ENCODE results near the gene TREH.

Gene TREH

GRCh38 chr11:118621784-118622375 lies 57.6 kb downstream of the TREH start:
- H3K4me3 ChIP-seq (replicated peaks; ENCODE audit: low read depth, low read length), result peak overlapping the region; percentile 68
- no peak for DNase-seq (ENCODE audit: low read depth)
- no peak for TF ChIP-seq CTCF (IDR thresholded peaks at IDR 0.05; ENCODE audit: low read length, missing control alignments)

DNA sequence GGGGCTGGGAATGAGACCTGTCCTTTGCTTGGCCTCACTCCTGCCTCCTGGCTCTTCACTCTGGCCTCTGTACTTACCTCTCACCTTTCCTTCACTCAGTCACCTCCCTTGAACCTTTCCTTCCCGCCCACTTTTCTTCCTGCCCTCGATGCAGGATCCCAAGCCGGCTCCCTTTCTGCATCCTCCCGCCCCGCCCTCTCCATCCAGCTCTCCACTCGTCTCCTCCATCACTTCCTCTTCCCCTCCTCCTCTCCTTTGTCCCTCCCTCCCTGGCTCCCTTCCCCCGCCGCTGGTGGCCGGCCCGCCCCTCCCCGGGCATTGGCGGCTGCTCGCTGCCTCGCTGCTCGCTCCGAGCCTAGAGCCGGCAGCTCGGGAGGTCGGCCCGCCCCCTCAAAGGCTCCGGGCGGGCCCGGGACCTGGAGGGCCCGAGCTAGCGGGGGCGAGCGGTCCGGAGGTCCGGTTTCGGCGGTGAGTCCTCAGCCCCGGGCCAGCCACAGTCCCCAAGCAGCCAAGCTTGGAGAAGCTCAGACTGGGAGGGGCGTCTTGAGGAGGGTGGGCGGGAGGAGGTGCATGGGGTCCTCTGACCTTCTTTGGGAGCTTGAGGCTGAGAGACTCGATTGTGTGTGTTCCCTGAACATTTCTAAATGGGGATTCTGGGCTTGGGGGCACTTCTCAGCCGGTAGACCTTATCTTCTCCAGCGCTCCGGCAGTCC lies 58.2 kb downstream of the TREH start:
- peak overlapping the region; percentile 68 for H3K4me3 ChIP-seq (replicated peaks; ENCODE audit: low read depth, low read length)
- DNase-seq (ENCODE audit: low read depth), result peak; percentile 90
- TF ChIP-seq CTCF (IDR thresholded peaks at IDR 0.05; ENCODE audit: low read length, missing control alignments), result no peak

DNA sequence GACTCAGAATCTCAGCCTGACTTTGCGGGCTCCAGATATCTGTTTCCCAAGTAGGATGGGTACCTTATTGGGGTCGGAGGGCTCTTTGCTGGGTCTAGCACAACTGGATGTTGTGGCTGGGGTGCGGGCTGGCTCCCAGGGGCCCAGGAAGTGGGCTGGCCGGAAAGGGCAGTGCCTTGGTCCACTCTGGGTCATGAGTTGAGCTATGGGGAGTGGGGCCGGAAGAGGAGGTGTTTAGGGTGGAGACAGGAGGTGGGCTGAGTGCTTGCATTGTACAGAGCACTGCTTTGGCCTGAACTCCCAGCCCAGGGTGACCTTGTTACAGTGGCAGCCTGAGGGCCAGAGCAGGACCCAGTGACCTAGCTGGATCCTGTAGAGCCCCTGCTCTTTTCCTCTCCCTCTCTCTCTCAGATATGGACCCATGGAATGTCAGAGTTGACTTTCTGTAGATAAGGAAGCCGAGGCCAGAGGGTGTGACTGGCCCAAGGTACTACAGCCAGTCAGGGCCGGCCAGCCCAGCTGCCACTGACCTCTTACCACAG lies 58.9 kb downstream of the TREH start:
- peak overlapping the region; percentile 68 for H3K4me3 ChIP-seq (replicated peaks; ENCODE audit: low read depth, low read length)
- DNase-seq (ENCODE audit: low read depth), result peak; percentile 48
- TF ChIP-seq CTCF (IDR thresholded peaks at IDR 0.05; ENCODE audit: low read length, missing control alignments), result no peak

DNA sequence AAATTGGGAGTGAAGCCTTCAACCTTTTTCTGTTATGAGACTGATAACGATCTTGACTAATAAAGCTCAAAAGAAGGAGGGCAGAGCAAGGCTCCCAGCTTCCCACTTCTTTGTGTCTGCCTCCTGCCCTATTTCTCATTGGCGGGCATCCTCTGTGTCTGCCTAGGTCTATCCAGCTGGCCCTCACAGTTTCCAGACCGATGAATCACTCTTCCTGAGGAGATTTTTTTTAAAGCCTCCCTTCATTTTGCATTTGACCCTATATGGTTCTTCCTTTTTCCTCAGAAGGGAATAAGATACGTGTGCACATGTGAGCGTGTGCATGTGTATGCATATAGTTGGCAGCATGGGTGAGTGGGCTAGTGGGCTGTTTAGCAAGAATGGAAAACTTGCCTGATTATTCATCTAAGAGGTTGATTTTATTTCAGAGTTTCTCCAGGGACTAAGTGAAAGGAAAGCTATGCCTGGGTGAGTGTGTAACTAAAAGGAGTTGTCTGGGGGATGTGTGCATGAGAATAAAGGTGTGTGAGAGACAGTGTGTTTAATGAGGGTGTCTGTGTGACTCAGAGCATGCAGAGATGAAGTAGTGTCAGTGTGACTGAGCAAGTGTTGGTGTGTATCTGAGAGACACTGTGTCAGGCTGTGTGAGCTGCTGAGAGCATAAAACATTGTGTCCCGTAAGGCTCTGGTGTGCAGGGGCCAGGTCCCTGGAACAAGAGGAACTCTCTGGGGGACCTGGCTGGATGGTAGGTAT lies 59.8 kb downstream of the TREH start:
- H3K4me3 ChIP-seq (replicated peaks; ENCODE audit: low read depth, low read length), result no peak overlapping the region
- no peak for TF ChIP-seq CTCF (IDR thresholded peaks at IDR 0.05; ENCODE audit: low read length, missing control alignments)
- peak; percentile 98 for DNase-seq (ENCODE audit: low read depth)

- DNase-seq (ENCODE audit: low read depth), result peak; percentile 87
- TF ChIP-seq CTCF (IDR thresholded peaks at IDR 0.05; ENCODE audit: low read length, missing control alignments), result no peak
- H3K4me3 ChIP-seq (replicated peaks; ENCODE audit: low read depth, low read length), result peak overlapping the region; percentile 27
Observed at GRCh38 chr11:118618991-118619375, 60.5 kb downstream of the TREH start.

GRCh38 chr11:118618115-118618990 lies 61.1 kb downstream of the TREH start:
- H3K4me3 ChIP-seq (replicated peaks; ENCODE audit: low read depth, low read length), result peak overlapping the region; percentile 27
- TF ChIP-seq CTCF (IDR thresholded peaks at IDR 0.05; ENCODE audit: low read length, missing control alignments), result no peak

More at GRCh38 chr11:118618115-118618990, 61.1 kb downstream of the TREH start:
- DNase-seq (ENCODE audit: low read depth), result peak; percentile 93

All from fibroblast of pulmonary artery (primary cell).